ENCODE data around the gene CRELD1.

DNA sequence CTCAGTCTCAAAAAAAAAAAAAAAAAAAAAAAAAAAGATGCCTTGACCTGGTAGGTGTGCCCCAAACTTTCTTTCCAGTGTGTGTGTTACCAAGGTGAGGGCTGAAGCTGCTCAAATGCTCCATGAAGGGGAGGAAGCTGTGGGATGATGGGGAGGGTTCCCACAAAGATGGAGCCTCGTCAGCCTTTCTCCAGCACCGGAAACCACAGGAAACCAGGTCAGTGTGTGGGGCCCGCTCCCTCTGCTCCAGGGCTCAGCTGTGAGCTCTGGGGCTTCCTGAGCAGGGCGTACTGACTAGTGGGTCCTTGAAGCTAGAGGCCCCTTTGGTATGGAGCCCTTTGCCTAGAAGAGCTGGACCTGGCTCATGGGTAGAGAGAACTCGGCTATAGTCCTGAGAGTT, 31.7 kb upstream of the CRELD1 start:
- no peak for TF ChIP-seq CTCF (IDR thresholded peaks at IDR 0.05)
- no peak for TF ChIP-seq POLR2A (IDR thresholded peaks at IDR 0.05)

All from right lobe of liver (tissue), 4 donors.